HepG2 (cell line): ENCODE results near the gene LAMC3. TPM values are rescaled to one million over a fixed set of nuclear protein-coding genes. Genes with fewer than 3 reads are reported as not detected.

Experiments
- ATAC-seq: fragments of 200-7000 bp; cut with Tn5 transposase; 3 replicates; pipeline ENCODE4 v1.9.1; 2020; ENCODE audit warnings: mild to moderate bottlenecking, moderate library complexity
- BruUV-seq: library from RNA; stranded (reverse); fragments of 400-500 nt; replicated peaks from 2 replicates; lab custom pipeline; 2021; lab: Mats Ljungman, UMichigan
- CTCF ChIA-PET: fragments of 300-600 bp; formaldehyde crosslinking; extraction: SDS; loops from one replicate; lab custom pipeline; 2021; ENCODE audit warnings: low total read pairs, inconsistent platforms, low intra/inter-chr PET ratio; lab: Yijun Ruan, JAX
- POLR2A ChIA-PET: fragments of 350-600 bp; sonication (Branson Sonifier 250); formaldehyde crosslinking; loops from one replicate; lab custom pipeline; 2020; ENCODE audit warnings: antibody characterized with exemption, inconsistent platforms; lab: Yijun Ruan, JAX
- DNase-seq: peaks from one replicate; pipeline ENCODE4 v3.0.0-alpha.2; 2015; ENCODE audit warnings: low spot score
- FAIRE-seq: peaks from 3 replicates; lab custom pipeline; 2011; peaks lifted over from hg19 to GRCh38; lab: Jason Lieb, UNC
- H2AFZ ChIP-seq: one replicate; pipeline ENCODE4 v1.6.1; 2011; ENCODE audit warnings: low read length, inconsistent platforms
- H3K27ac ChIP-seq: fragments of 300-600 bp; 3 replicates; pipeline ENCODE4 v1.8.0; 2011; ENCODE audit warnings: mixed run types, mild to moderate bottlenecking, mixed read lengths, low read length, inconsistent platforms; ENCODE audit not compliant: insufficient read depth; ENCODE audit errors: extremely low read length
- H3K27me3 ChIP-seq, 2 experiments: fragments of 200-600 bp in 1 of 2; 2 replicates in 1 of 2; 3 replicates in 1 of 2; pipeline versions ENCODE4 v1.6.0 to v1.8.0; 2011; ENCODE audit warnings: low read length in 2 of 2, mild to moderate bottlenecking in 2 of 2, moderate library complexity in 2 of 2, inconsistent platforms in 1 of 2; ENCODE audit not compliant: insufficient read depth in 2 of 2, control insufficient read depth in 1 of 2
- H3K36me3 ChIP-seq, 2 experiments: fragments of 200-600 bp in 1 of 2; replicated peaks in 1 of 2; 2 replicates in 1 of 2; 3 replicates in 1 of 2; pipeline versions ENCODE4 v1.5.1 to v1.8.0; 2011; ENCODE audit warnings: low read length in 2 of 2, inconsistent platforms in 1 of 2; ENCODE audit not compliant: insufficient read depth in 2 of 2, control insufficient read depth in 1 of 2
- H3K4me1 ChIP-seq: 2 replicates; pipeline ENCODE4 v1.5.1; 2012; ENCODE audit warnings: low read length, inconsistent platforms; ENCODE audit not compliant: insufficient read depth
- H3K4me2 ChIP-seq: 2 replicates; pipeline ENCODE4 v1.6.0; 2011; ENCODE audit warnings: low read depth, low read length, inconsistent platforms
- H3K4me3 ChIP-seq, 3 experiments: fragments of 200-600 bp in 1 of 3; sonication (generic), shearing (Covaris generic) in 1 of 3; replicated peaks in 1 of 3; 2 replicates each; pipeline ENCODE4 v1.5.1; 2011 to 2016; ENCODE audit warnings: low read length in 3 of 3, inconsistent platforms in 2 of 3, low read depth in 2 of 3, mild to moderate bottlenecking in 2 of 3, control low read depth in 1 of 3, mixed read lengths in 1 of 3; ENCODE audit not compliant: insufficient read depth in 1 of 3
- H3K79me2 ChIP-seq: one replicate; pipeline ENCODE4 v1.6.1; 2011; ENCODE audit warnings: low read length, inconsistent platforms; ENCODE audit not compliant: insufficient read depth
- H3K9ac ChIP-seq: 2 replicates; pipeline ENCODE4 v1.6.0; 2011; ENCODE audit warnings: mild to moderate bottlenecking, low read depth, low read length, inconsistent platforms; ENCODE audit not compliant: insufficient read depth
- H3K9me3 ChIP-seq: 2 replicates; pipeline ENCODE4 v1.5.1; 2012; ENCODE audit warnings: mild to moderate bottlenecking, low read length
- H4K20me1 ChIP-seq: 2 replicates; pipeline ENCODE4 v1.6.0; 2011; ENCODE audit warnings: inconsistent platforms, mild to moderate bottlenecking, low read length, moderate library complexity; ENCODE audit not compliant: insufficient read depth
- CCDC6 ChIP-seq: sonication (generic); formaldehyde crosslinking; IDR thresholded peaks from 2 replicates; pipeline ENCODE4 v1.8.1; 2022; ENCODE audit warnings: mild to moderate bottlenecking, missing genetic modification reagents, moderate library complexity
- HOXA9 ChIP-seq: sonication (generic); formaldehyde crosslinking; IDR thresholded peaks from 2 replicates; pipeline ENCODE4 v1.8.1; 2022; ENCODE audit warnings: missing genetic modification reagents, mild to moderate bottlenecking, moderate library complexity, borderline replicate concordance
- KLF9 ChIP-seq: IDR thresholded peaks from 2 replicates; pipeline ENCODE4 v1.6.1; 2016; ENCODE audit warnings: low read depth
- MYC ChIP-seq: sonication (generic); formaldehyde crosslinking; IDR thresholded peaks from 2 replicates; pipeline ENCODE4 v1.9.0; 2021; ENCODE audit warnings: missing genetic modification reagents, borderline replicate concordance
- PHF21A ChIP-seq: sonication (generic); formaldehyde crosslinking; IDR thresholded peaks from 2 replicates; pipeline ENCODE4 v1.5.0; 2020; ENCODE audit warnings: mild to moderate bottlenecking, missing genetic modification reagents
- RBM39 ChIP-seq: fragments of 200-400 bp; formaldehyde crosslinking; IDR thresholded peaks from one replicate; pipeline ENCODE4 v1.6.1; 2018; ENCODE audit warnings: antibody characterized with exemption, mild to moderate bottlenecking, low read depth, low read length; ENCODE audit not compliant: poor library complexity, severe bottlenecking
- SUZ12 ChIP-seq: fragments of 150-350 bp; IDR thresholded peaks from 2 replicates; pipeline ENCODE4 v1.6.1; 2014; ENCODE audit warnings: low read depth, low read length
- TBL1XR1 ChIP-seq: fragments of 150-350 bp; IDR thresholded peaks from 2 replicates; pipeline ENCODE4 v1.6.1; 2014; ENCODE audit warnings: borderline replicate concordance, low read length; ENCODE audit not compliant: partially characterized antibody
- TEAD2 ChIP-seq: sonication (generic); formaldehyde crosslinking; IDR thresholded peaks from 2 replicates; pipeline ENCODE4 v1.9.0; 2021; ENCODE audit warnings: missing genetic modification reagents
- USF2 ChIP-seq, 2 experiments: sonication (generic) in 1 of 2; formaldehyde crosslinking in 1 of 2; IDR thresholded peaks; 2 replicates each; pipeline versions ENCODE4 v1.5.1 to v1.6.1; 2011 to 2020; ENCODE audit warnings: borderline replicate concordance in 1 of 2, low read depth in 1 of 2, low read length in 1 of 2, mild to moderate bottlenecking in 1 of 2, missing genetic modification reagents in 1 of 2, moderate library complexity in 1 of 2
- ZMYM4 ChIP-seq: sonication (generic); formaldehyde crosslinking; IDR thresholded peaks from 2 replicates; pipeline ENCODE4 v1.8.1; 2023; ENCODE audit warnings: mild to moderate bottlenecking, missing genetic modification reagents
- ZNF556 ChIP-seq: sonication (generic); formaldehyde crosslinking; IDR thresholded peaks from 2 replicates; pipeline ENCODE4 v1.4.0; 2020; ENCODE audit warnings: mild to moderate bottlenecking, missing genetic modification reagents, borderline replicate concordance
- WGBS: methylation state at CpG from one replicate; pipeline ENCODE4 v1.1.6; 2017; ENCODE audit warnings: low lambda C conversion rate; 5-methylcytosine and 5-hydroxymethylcytosine counted together
- in situ Hi-C: cut with HindIII; loops from 2 replicates; pipeline ENCODE4 v1.10.0; 2017; ENCODE audit warnings: low pct_unique_long_range_greater_than_20kb; ENCODE audit not compliant: extremely low pct_ligation_motif_present
- intact Hi-C: fragments of 100-400 bp; cut with micrococcal nuclease; formaldehyde crosslinking; loops from one replicate; pipeline ENCODE4 v1.10.0; 2022; ENCODE audit not compliant: unreplicated experiment
- polyA plus RNA-seq, 8 experiments: library from polyadenylated mRNA; depleted of rRNA in 3 of 8; stranded (reverse) in 7 of 8; unstranded in 1 of 8; fragments of >200 nt; fragmentation: Illumina TruSeq in 4 of 8; extraction: Trizol in 4 of 8; gene quantifications; 2 replicates each; pipeline versions ENCODE4 v1.2.1 to v1.2.3, GENCODE V29; 2011 to 2016; ENCODE audit warnings: low read depth in 4 of 8, missing spikeins in 1 of 8, mixed read lengths in 1 of 8; ENCODE audit not compliant: insufficient read depth in 1 of 8
- total RNA-seq, 5 experiments: library from RNA; depleted of rRNA; stranded (reverse); fragments of >200 nt; fragmentation: Illumina TruSeq; extraction: Trizol; gene quantifications; 2 replicates each; pipeline ENCODE4 v1.2.3, GENCODE V29; 2016; ENCODE audit warnings: low read depth in 1 of 5
- TF ChIP-seq, protein P1 (sequence below): fragments of 450-650 bp; IDR thresholded peaks from 2 replicates; pipeline ENCODE4 v1.6.1; 2017
- TF ChIP-seq, protein P2 (sequence below): IDR thresholded peaks from 2 replicates; pipeline ENCODE4 v1.6.1; 2016

Gene LAMC3
- total and polyA plus RNA-seq, 2 of the 13 experiments (the other 11 are each of a cell fraction or from before 2014, with no cell fraction given) = 0.07 to 0.57 TPM

GRCh38 chr9:131001021-131001420, 8.0 kb upstream of the LAMC3 start (continued):
- TF ChIP-seq HOXA9 = no peak

- no peaks in the 10 kb centered on the region for H3K9me3 ChIP-seq
- CTCF ChIA-PET = no interaction called here
- TF ChIP-seq RBM39 = no peak
- no peak for TF ChIP-seq ZMYM4 (CRISPR knock-in tag)
- TF ChIP-seq MYC (CRISPR knock-in tag) = no peak
- TF ChIP-seq CCDC6 = no peak
- TF ChIP-seq TBL1XR1 = no peak
- TF ChIP-seq KLF9 (CRISPR knock-in tag) = no peak
- TF ChIP-seq, all 625 proteins: peak for 0
- H3K27me3 ChIP-seq = peaks cover 8 to 55% of the 10 kb centered on the region in 2 experiments
- H3K27ac ChIP-seq = no peak overlapping the region
- intact Hi-C loops = no loop called here
- BruUV-seq = no TSS peak
- POLR2A ChIA-PET = no interaction called here
- H2AFZ ChIP-seq = no peak overlapping the region
- no peak overlapping the region for H3K4me3 ChIP-seq
- no peak overlapping the region for H3K4me2 ChIP-seq
- no peaks in the 10 kb centered on the region for H3K79me2 ChIP-seq
- FAIRE-seq (no peak), ATAC-seq (no peak), DNase-seq (no peak)
- H3K36me3 ChIP-seq = no peaks in the 10 kb centered on the region
- in situ Hi-C loops = no loop called here
- no peak overlapping the region for H3K9ac ChIP-seq
- H4K20me1 ChIP-seq = no peaks in the 10 kb centered on the region
- no peaks in the 10 kb centered on the region for H3K4me1 ChIP-seq
- WGBS = 30% methylated on average over 7 of the region's 7 CpGs
These were observed 7.0 kb upstream of the LAMC3 start for GRCh38 chr9:131001990-131002389.

DNA sequence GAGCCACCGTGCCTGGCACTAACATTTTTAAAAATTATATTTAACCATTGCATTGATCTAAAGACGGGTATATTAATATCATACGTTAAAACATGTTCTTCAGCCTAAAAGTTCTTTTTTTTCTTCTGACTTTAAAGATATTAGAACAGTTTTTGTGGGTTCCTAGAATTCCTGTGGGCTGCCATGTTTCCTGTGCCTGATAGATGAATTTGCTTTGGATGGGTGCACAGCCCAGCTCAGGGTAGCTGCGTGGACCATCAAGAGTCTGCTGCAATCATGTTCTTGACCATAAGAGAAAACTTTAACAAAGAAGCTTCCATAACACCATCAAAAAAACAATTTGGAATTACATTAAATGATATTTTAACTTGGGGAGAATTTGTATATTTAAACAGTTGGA, 2.4 kb upstream of the LAMC3 start:
- Histone ChIP-seq H3K27ac (no peak overlapping the region), H3K27me3 (peaks cover 8 to 44% of the 10 kb centered on the region in 2 experiments; a peak in 4 of 5 replicates), H3K4me3 (no peak overlapping the region), H3K4me2 (no peak overlapping the region), H4K20me1 (no peaks in the 10 kb centered on the region), H3K36me3 (no peaks in the 10 kb centered on the region), H3K9ac (no peak overlapping the region), H3K9me3 (no peaks in the 10 kb centered on the region), H3K4me1 (peaks cover 13% of the 10 kb centered on the region), H3K79me2 (no peaks in the 10 kb centered on the region), H2AFZ (no peak overlapping the region)
- no TSS peak for BruUV-seq
- in situ Hi-C loops (no loop called here), intact Hi-C loops (loop anchor here (5.0 kb wide), 1 partner anchor 41 kb away; no protein-coding TSS in a partner anchor)
- FAIRE-seq = no peak
- ChIA-PET CTCF (no interaction called here), POLR2A (no interaction called here)
- DNase-seq = no peak
- 56% methylated on average over 4 of the region's 4 CpGs for WGBS
- ATAC-seq = no peak
- TF ChIP-seq PHF21A (CRISPR knock-in tag) = no peak
- TF ChIP-seq USF2 (IDR thresholded peaks at IDR 0.05; ENCODE audit: low read depth, low read length) = no peak
- no peak for TF ChIP-seq USF2 (CRISPR knock-in tag; IDR thresholded peaks at IDR 0.05; ENCODE audit: borderline replicate concordance)
- TF ChIP-seq TEAD2 (CRISPR knock-in tag) = no peak
- TF ChIP-seq, protein P1, sequence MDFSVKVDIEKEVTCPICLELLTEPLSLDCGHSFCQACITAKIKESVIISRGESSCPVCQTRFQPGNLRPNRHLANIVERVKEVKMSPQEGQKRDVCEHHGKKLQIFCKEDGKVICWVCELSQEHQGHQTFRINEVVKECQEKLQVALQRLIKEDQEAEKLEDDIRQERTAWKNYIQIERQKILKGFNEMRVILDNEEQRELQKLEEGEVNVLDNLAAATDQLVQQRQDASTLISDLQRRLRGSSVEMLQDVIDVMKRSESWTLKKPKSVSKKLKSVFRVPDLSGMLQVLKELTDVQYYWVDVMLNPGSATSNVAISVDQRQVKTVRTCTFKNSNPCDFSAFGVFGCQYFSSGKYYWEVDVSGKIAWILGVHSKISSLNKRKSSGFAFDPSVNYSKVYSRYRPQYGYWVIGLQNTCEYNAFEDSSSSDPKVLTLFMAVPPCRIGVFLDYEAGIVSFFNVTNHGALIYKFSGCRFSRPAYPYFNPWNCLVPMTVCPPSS = no peak
- TF ChIP-seq, protein P2, sequence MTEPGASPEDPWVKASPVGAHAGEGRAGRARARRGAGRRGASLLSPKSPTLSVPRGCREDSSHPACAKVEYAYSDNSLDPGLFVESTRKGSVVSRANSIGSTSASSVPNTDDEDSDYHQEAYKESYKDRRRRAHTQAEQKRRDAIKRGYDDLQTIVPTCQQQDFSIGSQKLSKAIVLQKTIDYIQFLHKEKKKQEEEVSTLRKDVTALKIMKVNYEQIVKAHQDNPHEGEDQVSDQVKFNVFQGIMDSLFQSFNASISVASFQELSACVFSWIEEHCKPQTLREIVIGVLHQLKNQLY = no peak
- TF ChIP-seq SUZ12 = no peak
- TF ChIP-seq ZNF556 = no peak
